Measurements from ENCODE around the gene CYP3A4.

GRCh38 chr7:99827040-99827778 lies 43.2 kb upstream of the CYP3A4 start:
- TF ChIP-seq CTCF (IDR thresholded peaks at IDR 0.05) (no peak), POLR2A (IDR thresholded peaks at IDR 0.05) (no peak)

Measured in esophagus squamous epithelium (tissue), 4 donors.